IMR-90 (cell line): ENCODE measurements around the gene LRRC3C. TPM values are rescaled to one million over a fixed set of nuclear protein-coding genes. Genes with fewer than 3 reads are reported as not detected.
A peak's percentile ranks its signal among the peaks of the same experiment; 100 is the strongest.

Experiments used
- ATAC-seq: fragments of 200-7000 bp; cut with Tn5 transposase; 2 replicates; pipeline ENCODE4 v1.9.1; 2020; ENCODE audit warnings: low read depth, mild to moderate bottlenecking, moderate library complexity
- BruUV-seq: library from RNA; stranded (reverse); fragments of 400-500 nt; replicated peaks from 2 replicates; lab custom pipeline; 2021; lab: Mats Ljungman, UMichigan
- CTCF ChIA-PET: fragments of 300-600 bp; formaldehyde crosslinking; extraction: SDS; loops from one replicate; lab custom pipeline; 2021; ENCODE audit warnings: antibody characterized with exemption; lab: Yijun Ruan, JAX
- POLR2A ChIA-PET: fragments of 300-600 bp; sonication (Branson Sonifier 250); formaldehyde crosslinking; loops from one replicate; lab custom pipeline; 2022; ENCODE audit warnings: antibody characterized with exemption; ENCODE audit not compliant: unreplicated experiment; lab: Charles Lee
- DNase-seq: peaks from one replicate; pipeline ENCODE4 v3.0.0; 2013
- H2AFZ ChIP-seq: replicated peaks from 2 replicates; pipeline ENCODE3; 2013; ENCODE audit warnings: low read length, mild to moderate bottlenecking; ENCODE audit not compliant: poor library complexity
- H2AK5ac ChIP-seq: 2 replicates; pipeline ENCODE4 v1.6.1; 2013; ENCODE audit warnings: low read depth, low read length, inconsistent platforms
- H2AK9ac ChIP-seq: replicated peaks from 2 replicates; pipeline ENCODE3; 2013; ENCODE audit warnings: mild to moderate bottlenecking, low read depth, low read length, moderate library complexity; ENCODE audit not compliant: poor library complexity
- H2BK120ac ChIP-seq: 2 replicates; pipeline ENCODE4 v1.6.1; 2013; ENCODE audit warnings: low read depth, low read length, inconsistent platforms
- H2BK15ac ChIP-seq: 3 replicates; pipeline ENCODE4 v1.6.1; 2013; ENCODE audit warnings: low read depth, low read length, inconsistent platforms
- H2BK20ac ChIP-seq: 2 replicates; pipeline ENCODE4 v1.6.1; 2013; ENCODE audit warnings: low read depth, mild to moderate bottlenecking, inconsistent platforms, low read length, moderate library complexity
- H2BK5ac ChIP-seq: 2 replicates; pipeline ENCODE4 v1.6.1; 2013; ENCODE audit warnings: mild to moderate bottlenecking, low read depth, low read length, inconsistent platforms; ENCODE audit not compliant: poor library complexity, severe bottlenecking
- H3K14ac ChIP-seq: replicated peaks from 2 replicates; pipeline ENCODE4 v1.6.1; 2013; ENCODE audit warnings: low read depth, low read length, inconsistent platforms
- H3K18ac ChIP-seq: 2 replicates; pipeline ENCODE4 v1.6.1; 2013; ENCODE audit warnings: low read depth, low read length, control low read depth
- H3K23ac ChIP-seq: 2 replicates; pipeline ENCODE4 v1.6.1; 2013; ENCODE audit warnings: low read depth, low read length, inconsistent platforms
- H3K27ac ChIP-seq: 2 replicates; pipeline ENCODE4 v1.5.1; 2013; ENCODE audit warnings: mild to moderate bottlenecking, control low read depth, low read length; ENCODE audit not compliant: insufficient read depth
- H3K27me3 ChIP-seq: 2 replicates; pipeline ENCODE4 v1.6.1; 2013; ENCODE audit warnings: low read length; ENCODE audit not compliant: control insufficient read depth, insufficient read depth
- H3K36me3 ChIP-seq: 2 replicates; pipeline ENCODE4 v1.6.1; 2013; ENCODE audit warnings: low read length, mixed read lengths; ENCODE audit not compliant: control insufficient read depth, insufficient read depth
- H3K4ac ChIP-seq: 2 replicates; pipeline ENCODE4 v1.6.1; 2013; ENCODE audit warnings: low read depth, low read length, inconsistent platforms
- H3K4me1 ChIP-seq: 2 replicates; pipeline ENCODE4 v1.6.1; 2013; ENCODE audit warnings: low read length, mixed read lengths; ENCODE audit not compliant: control insufficient read depth, insufficient read depth
- H3K4me2 ChIP-seq: 2 replicates; pipeline ENCODE4 v1.6.1; 2013; ENCODE audit warnings: low read depth, mild to moderate bottlenecking, control low read depth, low read length, moderate library complexity
- H3K4me3 ChIP-seq: 2 replicates; pipeline ENCODE4 v1.5.1; 2013; ENCODE audit warnings: low read depth, mild to moderate bottlenecking, control low read depth, low read length, moderate library complexity; ENCODE audit not compliant: insufficient read depth
- H3K56ac ChIP-seq: 2 replicates; pipeline ENCODE4 v1.6.1; 2013; ENCODE audit warnings: low read length, inconsistent platforms; ENCODE audit not compliant: insufficient read depth; ENCODE audit errors: extremely low read depth
- H3K79me1 ChIP-seq, 2 experiments: 2 replicates each; pipeline ENCODE4 v1.6.1; 2013; ENCODE audit warnings: low read length in 2 of 2, inconsistent platforms in 1 of 2, low read depth in 1 of 2
- H3K9ac ChIP-seq: 2 replicates; pipeline ENCODE4 v1.6.1; 2013; ENCODE audit warnings: low read depth, low read length, control low read depth
- H3K9me1 ChIP-seq: 2 replicates; pipeline ENCODE4 v1.6.1; 2013; ENCODE audit warnings: low read length, inconsistent platforms; ENCODE audit not compliant: insufficient read depth
- H3K9me3 ChIP-seq: 2 replicates; pipeline ENCODE4 v1.6.1; 2013; ENCODE audit warnings: low read length; ENCODE audit not compliant: control insufficient read depth, insufficient read depth
- H4K20me1 ChIP-seq: 2 replicates; pipeline ENCODE4 v1.6.1; 2013; ENCODE audit warnings: low read length, inconsistent platforms; ENCODE audit not compliant: insufficient read depth
- H4K5ac ChIP-seq: 2 replicates; pipeline ENCODE4 v1.6.1; 2013; ENCODE audit warnings: mild to moderate bottlenecking, low read depth, low read length, control low read depth
- H4K8ac ChIP-seq, 2 experiments: 2 replicates each; pipeline ENCODE4 v1.6.1; 2013; ENCODE audit warnings: low read depth in 2 of 2, low read length in 2 of 2, control low read depth in 1 of 2, inconsistent platforms in 1 of 2
- H4K91ac ChIP-seq: 2 replicates; pipeline ENCODE4 v1.6.1; 2013; ENCODE audit warnings: low read depth, low read length, inconsistent platforms; ENCODE audit not compliant: insufficient read depth
- BHLHE40 ChIP-seq: fragments of 150-350 bp; IDR thresholded peaks from 2 replicates; pipeline ENCODE4 v1.6.1; 2016; ENCODE audit warnings: mild to moderate bottlenecking, low read depth, low read length
- CEBPB ChIP-seq: IDR thresholded peaks from 2 replicates; pipeline ENCODE4 v1.6.1; 2012; ENCODE audit warnings: low read depth, low read length, improper control_type of control experiment
- FOS ChIP-seq: fragments of 150-350 bp; IDR thresholded peaks from 2 replicates; pipeline ENCODE4 v1.6.1; 2016; ENCODE audit warnings: low read depth, low read length
- MAFK ChIP-seq: IDR thresholded peaks from 2 replicates; pipeline ENCODE4 v1.6.1; 2012; ENCODE audit warnings: low read depth, low read length, improper control_type of control experiment
- NFE2L2 ChIP-seq: fragments of 150-350 bp; IDR thresholded peaks from 2 replicates; pipeline ENCODE4 v1.6.1; 2016; ENCODE audit warnings: low read depth, mild to moderate bottlenecking, low read length
- POLR2A ChIP-seq: IDR thresholded peaks from 2 replicates; pipeline ENCODE4 v1.6.1; 2012; ENCODE audit warnings: mild to moderate bottlenecking, low read depth, low read length
- RCOR1 ChIP-seq: IDR thresholded peaks from 2 replicates; pipeline ENCODE4 v1.6.1; 2012; ENCODE audit warnings: mild to moderate bottlenecking, low read length, improper control_type of control experiment; ENCODE audit not compliant: insufficient replicate concordance
- RFX5 ChIP-seq: IDR thresholded peaks from 2 replicates; pipeline ENCODE4 v1.8.0; 2012; ENCODE audit warnings: low read depth, mild to moderate bottlenecking, low read length, moderate library complexity
- SMC3 ChIP-seq: fragments of 150-350 bp; IDR thresholded peaks from 2 replicates; pipeline ENCODE4 v1.6.1; 2016; ENCODE audit warnings: low read depth, mild to moderate bottlenecking, antibody characterized with exemption, low read length, moderate library complexity
- USF2 ChIP-seq: fragments of 150-350 bp; IDR thresholded peaks from 2 replicates; pipeline ENCODE4 v1.6.1; 2017; ENCODE audit warnings: mild to moderate bottlenecking, antibody characterized with exemption, low read length, low read depth
- WGBS, 2 experiments: methylation state at CpG; one replicate each; pipeline versions ENCODE4 v1.1.5 to v1.1.7; 2013; ENCODE audit warnings: missing lambda C conversion rate in 2 of 2; ENCODE audit not compliant: insufficient read length in 1 of 2; ENCODE audit errors: extremely low coverage in 2 of 2; 5-methylcytosine and 5-hydroxymethylcytosine counted together
- dilution Hi-C: fragments of 300-500 bp; cut with HindIII; formaldehyde crosslinking; loops from one replicate; pipeline ENCODE4 v1.14.3; 2018; ENCODE audit warnings: low sequenced_read_pairs; ENCODE audit not compliant: unreplicated experiment
- in situ Hi-C: fragments of 300-500 bp; cut with MboI; formaldehyde crosslinking; loops from 3 replicates; pipeline ENCODE4 v1.14.3; 2019; ENCODE audit warnings: low sequenced_read_pairs, inconsistent platforms, mixed read lengths
- intact Hi-C: fragments of 100-400 bp; cut with micrococcal nuclease; formaldehyde crosslinking; loops from 2 replicates; pipeline ENCODE4 v1.10.0; 2022
- polyA plus RNA-seq, 3 experiments: library from polyadenylated mRNA; depleted of rRNA; stranded (reverse); fragments of >200 nt; gene quantifications; 2 replicates each; pipeline ENCODE4 v1.2.3, GENCODE V29; 2012; ENCODE audit warnings: low replicate concordance in 1 of 3
- total RNA-seq: library from RNA; depleted of rRNA; stranded (reverse); fragments of >200 nt; gene quantifications from 2 replicates; pipeline ENCODE4 v1.2.3, GENCODE V29; 2012

The LRRC3C gene
- total and polyA plus RNA-seq, 2 of the 4 experiments (the other 2 are of a cell fraction): not detected

- Histone ChIP-seq H3K18ac (no peak overlapping the region), H3K36me3 (no peaks in the 10 kb centered on the region), H3K27ac (no peak overlapping the region), H3K23ac (no peak overlapping the region), H2AK9ac (no peak overlapping the region), H2BK120ac (no peak overlapping the region), H3K9me3 (no peaks in the 10 kb centered on the region), H4K8ac (no peak overlapping the region), H3K56ac (no peak overlapping the region), H2AK5ac (no peak overlapping the region), H4K91ac (no peak overlapping the region), H3K9ac (no peak overlapping the region), H4K20me1 (no peaks in the 10 kb centered on the region), H2AFZ (peak overlapping the region; percentile 18), H3K79me1 (peaks cover 0 to 4% of the 10 kb centered on the region in 2 experiments; a peak in 1 of 4 replicates), H3K9me1 (peaks cover 12% of the 10 kb centered on the region), H3K4me3 (no peak overlapping the region), H4K5ac (no peak overlapping the region), H2BK20ac (no peak overlapping the region), H3K4me1 (peaks cover 7% of the 10 kb centered on the region), H3K4me2 (no peak overlapping the region), H3K27me3 (no peaks in the 10 kb centered on the region; the same call in 1 of the 2 replicates), H2BK15ac (no peak overlapping the region), H2BK5ac (no peak overlapping the region), H3K14ac (no peak overlapping the region), H3K4ac (no peak overlapping the region)
- in situ Hi-C loops: no loop called here
- TF ChIP-seq POLR2A (no peak), USF2 (no peak), CEBPB (no peak), NFE2L2 (no peak), SMC3 (no peak), RFX5 (no peak), MAFK (no peak), FOS (no peak), RCOR1 (no peak), BHLHE40 (no peak)
- no TSS peak for BruUV-seq
- POLR2A ChIA-PET: no interaction called here
- CTCF ChIA-PET: interaction anchor here (0.6 kb wide), 1 partner anchor 170 kb away, joined by 3 read pairs; no protein-coding TSS in a partner anchor
- WGBS, 2 experiments: no CpG with 5 or more reads among the region's 4 CpGs
- ATAC-seq: no peak
- DNase-seq: no peak
- intact Hi-C loops: no loop called here
- dilution Hi-C loops: no loop called here
These were observed 27.3 kb downstream of the LRRC3C start for GRCh38 chr17:39954876-39955275.
